ENCODE measurements around the gene CRYGN. TPM values are rescaled to one million over a fixed set of nuclear protein-coding genes. Genes with fewer than 3 reads are reported as not detected.

The CRYGN gene
- total RNA-seq, 1 donor from 2014 or later = 2.5 TPM

- Mint-ChIP-seq H3K27ac (no peak overlapping the region), H3K36me3 (ENCODE audit: insufficient read depth) (peaks cover 6% of the 10 kb centered on the region), H3K4me1 (ENCODE audit: low read depth) (peaks cover 16% of the 10 kb centered on the region), H3K4me3 (ENCODE audit: low read depth) (no peak overlapping the region), H3K27me3 (peaks cover 19% of the 10 kb centered on the region), H3K9me3 (ENCODE audit: low read depth) (peaks cover 10% of the 10 kb centered on the region)
- TF ChIP-seq, protein P1, sequence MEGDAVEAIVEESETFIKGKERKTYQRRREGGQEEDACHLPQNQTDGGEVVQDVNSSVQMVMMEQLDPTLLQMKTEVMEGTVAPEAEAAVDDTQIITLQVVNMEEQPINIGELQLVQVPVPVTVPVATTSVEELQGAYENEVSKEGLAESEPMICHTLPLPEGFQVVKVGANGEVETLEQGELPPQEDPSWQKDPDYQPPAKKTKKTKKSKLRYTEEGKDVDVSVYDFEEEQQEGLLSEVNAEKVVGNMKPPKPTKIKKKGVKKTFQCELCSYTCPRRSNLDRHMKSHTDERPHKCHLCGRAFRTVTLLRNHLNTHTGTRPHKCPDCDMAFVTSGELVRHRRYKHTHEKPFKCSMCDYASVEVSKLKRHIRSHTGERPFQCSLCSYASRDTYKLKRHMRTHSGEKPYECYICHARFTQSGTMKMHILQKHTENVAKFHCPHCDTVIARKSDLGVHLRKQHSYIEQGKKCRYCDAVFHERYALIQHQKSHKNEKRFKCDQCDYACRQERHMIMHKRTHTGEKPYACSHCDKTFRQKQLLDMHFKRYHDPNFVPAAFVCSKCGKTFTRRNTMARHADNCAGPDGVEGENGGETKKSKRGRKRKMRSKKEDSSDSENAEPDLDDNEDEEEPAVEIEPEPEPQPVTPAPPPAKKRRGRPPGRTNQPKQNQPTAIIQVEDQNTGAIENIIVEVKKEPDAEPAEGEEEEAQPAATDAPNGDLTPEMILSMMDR (IDR thresholded peaks at IDR 0.05; ENCODE audit: unreplicated experiment) = no peak
- no peak for DNase-seq (ENCODE audit: low spot score, unreplicated experiment)
Observed at GRCh38 chr7:151457534-151457933, 17.6 kb upstream of the CRYGN start.

DNA sequence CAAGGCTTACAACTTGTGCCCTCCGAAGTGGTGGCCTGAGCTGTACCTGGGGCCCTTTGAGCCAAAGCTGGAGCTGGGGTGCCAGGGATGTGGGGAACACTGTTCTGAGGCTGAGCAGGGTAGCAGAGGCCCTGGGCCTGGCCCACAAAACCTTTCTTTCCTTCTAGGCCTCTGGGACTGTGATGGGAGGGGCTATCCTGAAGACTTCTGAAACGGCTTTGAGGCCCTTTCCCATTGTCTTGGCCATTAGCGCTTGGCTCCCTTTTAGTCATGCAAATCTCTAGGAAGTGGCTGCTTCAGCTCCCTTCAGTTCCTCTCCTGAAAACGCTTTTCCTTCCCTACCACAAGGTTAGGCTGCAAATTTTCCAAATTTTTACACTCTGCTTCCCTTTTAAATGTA is 16.8 kb upstream of the CRYGN start:
- Mint-ChIP-seq H3K4me1 (ENCODE audit: low read depth) (peaks cover 16% of the 10 kb centered on the region), H3K4me3 (ENCODE audit: low read depth) (no peak overlapping the region), H3K36me3 (ENCODE audit: insufficient read depth) (no peaks in the 10 kb centered on the region), H3K9me3 (ENCODE audit: low read depth) (peaks cover 6% of the 10 kb centered on the region), H3K27me3 (peaks cover 24% of the 10 kb centered on the region), H3K27ac (no peak overlapping the region)
- TF ChIP-seq, protein P1 (IDR thresholded peaks at IDR 0.05; ENCODE audit: unreplicated experiment) = no peak
- DNase-seq (ENCODE audit: low spot score, unreplicated experiment) = no peak

GRCh38 chr7:151456276-151456675 is 16.3 kb upstream of the CRYGN start:
- H3K36me3 Mint-ChIP-seq (ENCODE audit: insufficient read depth) = no peaks in the 10 kb centered on the region
- H3K9me3 Mint-ChIP-seq (ENCODE audit: low read depth) = peaks cover 6% of the 10 kb centered on the region
- H3K27me3 Mint-ChIP-seq = peaks cover 25% of the 10 kb centered on the region
- H3K27ac Mint-ChIP-seq = no peak overlapping the region
- TF ChIP-seq, protein P1 (IDR thresholded peaks at IDR 0.05; ENCODE audit: unreplicated experiment) = no peak
- DNase-seq (ENCODE audit: low spot score, unreplicated experiment) = no peak
- H3K4me1 Mint-ChIP-seq (ENCODE audit: low read depth) = peaks cover 16% of the 10 kb centered on the region
- H3K4me3 Mint-ChIP-seq (ENCODE audit: low read depth) = no peak overlapping the region

- H3K4me1 Mint-ChIP-seq (ENCODE audit: low read depth) = peaks cover 14% of the 10 kb centered on the region
- no peak overlapping the region for H3K4me3 Mint-ChIP-seq (ENCODE audit: low read depth)
- peaks cover 6% of the 10 kb centered on the region for H3K9me3 Mint-ChIP-seq (ENCODE audit: low read depth)
- peaks cover 29% of the 10 kb centered on the region for H3K27me3 Mint-ChIP-seq
- TF ChIP-seq, protein P1 (IDR thresholded peaks at IDR 0.05; ENCODE audit: unreplicated experiment) = no peak
- no peaks in the 10 kb centered on the region for H3K36me3 Mint-ChIP-seq (ENCODE audit: insufficient read depth)
- no peak for DNase-seq (ENCODE audit: low spot score, unreplicated experiment)
- H3K27ac Mint-ChIP-seq = no peak overlapping the region
Observed at GRCh38 chr7:151455690-151456089, 15.7 kb upstream of the CRYGN start.

GRCh38 chr7:151454932-151455530 is 15.1 kb upstream of the CRYGN start:
- no peak overlapping the region for H3K4me3 Mint-ChIP-seq (ENCODE audit: low read depth)
- peaks cover 6% of the 10 kb centered on the region for H3K9me3 Mint-ChIP-seq (ENCODE audit: low read depth)
- H3K4me1 Mint-ChIP-seq (ENCODE audit: low read depth) = peaks cover 7% of the 10 kb centered on the region
- TF ChIP-seq, protein P1 (IDR thresholded peaks at IDR 0.05; ENCODE audit: unreplicated experiment) = no peak
- no peak overlapping the region for H3K27ac Mint-ChIP-seq
- DNase-seq (ENCODE audit: low spot score, unreplicated experiment) = no peak
- peaks cover 30% of the 10 kb centered on the region for H3K27me3 Mint-ChIP-seq
- H3K36me3 Mint-ChIP-seq (ENCODE audit: insufficient read depth) = no peaks in the 10 kb centered on the region
